Neural cell (in vitro differentiated cells): ENCODE measurements around the gene CARMIL1. TPM values are rescaled to one million over a fixed set of nuclear protein-coding genes. Genes with fewer than 3 reads are reported as not detected.

Experiments used
- H2AFZ ChIP-seq: fragments of 200-600, 300-800 bp; sonication (generic), shearing (Covaris generic); 2 replicates; pipeline ENCODE4 v1.6.0; 2014; ENCODE audit warnings: low read depth, mild to moderate bottlenecking, antibody characterized with exemption, low read length, moderate library complexity
- H3F3A ChIP-seq: fragments of 200-600 bp; shearing (Covaris generic); 2 replicates; pipeline ENCODE4 v1.6.1; 2016; ENCODE audit warnings: mild to moderate bottlenecking, moderate library complexity, mixed read lengths, antibody characterized with exemption, low read length; ENCODE audit not compliant: insufficient read depth, poor library complexity, severe bottlenecking
- H3K27ac ChIP-seq: fragments of 200-600, 300-800 bp; sonication (generic), shearing (Covaris generic); 2 replicates; pipeline ENCODE4 v1.5.1; 2014; ENCODE audit warnings: mild to moderate bottlenecking, low read length, moderate library complexity
- H3K27me3 ChIP-seq: fragments of 300-800, 200-600 bp; sonication (generic), shearing (Covaris generic); 2 replicates; pipeline ENCODE4 v1.6.0; 2014; ENCODE audit warnings: mild to moderate bottlenecking, low read depth, low read length, moderate library complexity; ENCODE audit not compliant: insufficient read depth
- H3K36me3 ChIP-seq: fragments of 300-800, 200-600 bp; sonication (generic), shearing (Covaris generic); 2 replicates; pipeline ENCODE4 v1.5.1; 2014; ENCODE audit warnings: mild to moderate bottlenecking, antibody characterized with exemption, low read length, moderate library complexity; ENCODE audit not compliant: insufficient read depth
- H3K4me2 ChIP-seq: fragments of 300-800, 200-600 bp; sonication (generic), shearing (Covaris generic); 2 replicates; pipeline ENCODE4 v1.6.0; 2014; ENCODE audit warnings: mild to moderate bottlenecking, low read length
- H3K4me3 ChIP-seq: fragments of 300-800, 200-600 bp; sonication (generic), shearing (Covaris generic); 2 replicates; pipeline ENCODE4 v1.5.1; 2014; ENCODE audit warnings: mild to moderate bottlenecking, low read length, moderate library complexity
- H3K79me2 ChIP-seq: fragments of 200-600 bp; shearing (Covaris generic); replicated peaks from 2 replicates; pipeline ENCODE4 v1.6.0; 2014; ENCODE audit warnings: mild to moderate bottlenecking, low read length, moderate library complexity; ENCODE audit not compliant: insufficient read depth
- H3K9ac ChIP-seq: fragments of 300-800, 200-600 bp; sonication (generic), shearing (Covaris generic); 2 replicates; pipeline ENCODE4 v1.6.1; 2016; ENCODE audit warnings: mild to moderate bottlenecking, low read length, mixed read lengths
- H3K9me2 ChIP-seq: fragments of 200-600 bp; shearing (Covaris generic); 2 replicates; pipeline ENCODE4 v1.6.1; 2016; ENCODE audit warnings: mild to moderate bottlenecking, low read length, mixed read lengths; ENCODE audit not compliant: insufficient read depth
- H3K9me3 ChIP-seq: fragments of 200-600, 300-800 bp; sonication (generic), shearing (Covaris generic); 2 replicates; pipeline ENCODE4 v1.6.1; 2016; ENCODE audit warnings: mild to moderate bottlenecking, mixed run types, low read length, moderate library complexity, mixed read lengths
- H4K20me1 ChIP-seq: fragments of 200-600 bp; shearing (Covaris generic); 2 replicates; pipeline ENCODE4 v1.6.1; 2016; ENCODE audit warnings: mild to moderate bottlenecking, mixed run types; ENCODE audit not compliant: insufficient read depth
- EP300 ChIP-seq: fragments of 450-650 bp; conservative IDR thresholded peaks from 2 replicates; pipeline ENCODE4 v1.6.1; 2014; ENCODE audit warnings: antibody characterized with exemption, mild to moderate bottlenecking, moderate library complexity; ENCODE audit not compliant: poor library complexity, severe bottlenecking
- EZH2 ChIP-seq: fragments of 200-600, 300-800 bp; shearing (Covaris generic), sonication (generic); IDR thresholded peaks from 2 replicates; pipeline ENCODE4 v1.6.1; 2014; ENCODE audit warnings: antibody characterized with exemption, low read length, borderline replicate concordance, mild to moderate bottlenecking; ENCODE audit not compliant: insufficient read depth, poor library complexity, severe bottlenecking
- MXI1 ChIP-seq: fragments of 450-650 bp; conservative IDR thresholded peaks from 2 replicates; pipeline ENCODE4 v1.6.1; 2014; ENCODE audit warnings: antibody characterized with exemption, mild to moderate bottlenecking; ENCODE audit not compliant: poor library complexity, severe bottlenecking
- POLR2AphosphoS5 ChIP-seq: IDR thresholded peaks from 2 replicates; pipeline ENCODE4 v1.6.1; 2012
- RAD21 ChIP-seq: fragments of 450-650 bp; conservative IDR thresholded peaks from 2 replicates; pipeline ENCODE4 v1.6.1; 2014; ENCODE audit warnings: antibody characterized with exemption, mild to moderate bottlenecking, moderate library complexity
- SMC3 ChIP-seq: fragments of 450-650 bp; conservative IDR thresholded peaks from 2 replicates; pipeline ENCODE4 v1.6.1; 2014; ENCODE audit warnings: antibody characterized with exemption, mild to moderate bottlenecking, moderate library complexity; ENCODE audit not compliant: poor library complexity
- TAF1 ChIP-seq: IDR thresholded peaks from 2 replicates; pipeline ENCODE4 v1.6.1; 2012; ENCODE audit warnings: low read depth
- polyA plus RNA-seq: library from polyadenylated mRNA; depleted of rRNA; stranded (reverse); fragments of >200 nt; gene quantifications from 2 replicates; pipeline ENCODE4 v1.2.3, GENCODE V29; 2014
- TF ChIP-seq, protein P1 (sequence below): IDR thresholded peaks from 2 replicates; pipeline ENCODE4 v1.6.1; 2012; ENCODE audit warnings: borderline replicate concordance
- TF ChIP-seq, protein P2 (sequence below): fragments of 450-650 bp; IDR thresholded peaks from 2 replicates; pipeline ENCODE4 v1.5.1; 2014; ENCODE audit warnings: antibody characterized with exemption, mild to moderate bottlenecking, moderate library complexity; ENCODE audit not compliant: poor library complexity, severe bottlenecking

Gene CARMIL1
- polyA plus RNA-seq, 1 donor from 2014 or later = 5.3 TPM

DNA sequence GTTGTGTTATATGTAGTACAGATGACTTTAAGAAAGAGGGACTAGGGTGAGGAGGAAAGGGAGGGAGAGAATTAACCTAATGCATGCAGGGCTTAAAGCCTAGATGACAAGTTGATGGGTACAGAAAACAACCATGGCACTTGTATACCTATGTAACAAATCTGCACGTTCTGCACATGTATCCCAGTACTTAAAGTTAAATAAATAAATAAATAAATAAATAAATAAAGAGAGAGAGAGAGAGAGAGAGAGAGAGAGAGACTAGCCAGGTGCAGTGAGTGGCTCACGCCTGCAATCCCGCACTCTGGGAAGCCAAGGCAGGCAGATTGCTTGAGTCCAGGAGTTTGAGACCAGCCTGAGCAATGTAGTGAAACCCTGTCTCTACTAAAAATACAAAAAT is 11.5 kb upstream of the CARMIL1 start:
- Histone ChIP-seq H3K9me2 (no peaks in the 10 kb centered on the region), H3F3A (no peaks in the 10 kb centered on the region), H3K4me3 (no peak overlapping the region), H3K9me3 (no peaks in the 10 kb centered on the region), H3K27me3 (no peaks in the 10 kb centered on the region), H3K27ac (no peak overlapping the region), H3K4me2 (no peak overlapping the region), H3K9ac (no peak overlapping the region), H3K79me2 (no peaks in the 10 kb centered on the region), H2AFZ (no peak overlapping the region), H4K20me1 (no peaks in the 10 kb centered on the region), H3K36me3 (no peaks in the 10 kb centered on the region)
- TF ChIP-seq RAD21 (no peak), EP300 (no peak), MXI1 (no peak), POLR2AphosphoS5 (no peak), SMC3 (no peak), TAF1 (no peak), EZH2 (no peak)
- TF ChIP-seq, protein P1, sequence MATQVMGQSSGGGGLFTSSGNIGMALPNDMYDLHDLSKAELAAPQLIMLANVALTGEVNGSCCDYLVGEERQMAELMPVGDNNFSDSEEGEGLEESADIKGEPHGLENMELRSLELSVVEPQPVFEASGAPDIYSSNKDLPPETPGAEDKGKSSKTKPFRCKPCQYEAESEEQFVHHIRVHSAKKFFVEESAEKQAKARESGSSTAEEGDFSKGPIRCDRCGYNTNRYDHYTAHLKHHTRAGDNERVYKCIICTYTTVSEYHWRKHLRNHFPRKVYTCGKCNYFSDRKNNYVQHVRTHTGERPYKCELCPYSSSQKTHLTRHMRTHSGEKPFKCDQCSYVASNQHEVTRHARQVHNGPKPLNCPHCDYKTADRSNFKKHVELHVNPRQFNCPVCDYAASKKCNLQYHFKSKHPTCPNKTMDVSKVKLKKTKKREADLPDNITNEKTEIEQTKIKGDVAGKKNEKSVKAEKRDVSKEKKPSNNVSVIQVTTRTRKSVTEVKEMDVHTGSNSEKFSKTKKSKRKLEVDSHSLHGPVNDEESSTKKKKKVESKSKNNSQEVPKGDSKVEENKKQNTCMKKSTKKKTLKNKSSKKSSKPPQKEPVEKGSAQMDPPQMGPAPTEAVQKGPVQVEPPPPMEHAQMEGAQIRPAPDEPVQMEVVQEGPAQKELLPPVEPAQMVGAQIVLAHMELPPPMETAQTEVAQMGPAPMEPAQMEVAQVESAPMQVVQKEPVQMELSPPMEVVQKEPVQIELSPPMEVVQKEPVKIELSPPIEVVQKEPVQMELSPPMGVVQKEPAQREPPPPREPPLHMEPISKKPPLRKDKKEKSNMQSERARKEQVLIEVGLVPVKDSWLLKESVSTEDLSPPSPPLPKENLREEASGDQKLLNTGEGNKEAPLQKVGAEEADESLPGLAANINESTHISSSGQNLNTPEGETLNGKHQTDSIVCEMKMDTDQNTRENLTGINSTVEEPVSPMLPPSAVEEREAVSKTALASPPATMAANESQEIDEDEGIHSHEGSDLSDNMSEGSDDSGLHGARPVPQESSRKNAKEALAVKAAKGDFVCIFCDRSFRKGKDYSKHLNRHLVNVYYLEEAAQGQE = no peak
- TF ChIP-seq, protein P2, sequence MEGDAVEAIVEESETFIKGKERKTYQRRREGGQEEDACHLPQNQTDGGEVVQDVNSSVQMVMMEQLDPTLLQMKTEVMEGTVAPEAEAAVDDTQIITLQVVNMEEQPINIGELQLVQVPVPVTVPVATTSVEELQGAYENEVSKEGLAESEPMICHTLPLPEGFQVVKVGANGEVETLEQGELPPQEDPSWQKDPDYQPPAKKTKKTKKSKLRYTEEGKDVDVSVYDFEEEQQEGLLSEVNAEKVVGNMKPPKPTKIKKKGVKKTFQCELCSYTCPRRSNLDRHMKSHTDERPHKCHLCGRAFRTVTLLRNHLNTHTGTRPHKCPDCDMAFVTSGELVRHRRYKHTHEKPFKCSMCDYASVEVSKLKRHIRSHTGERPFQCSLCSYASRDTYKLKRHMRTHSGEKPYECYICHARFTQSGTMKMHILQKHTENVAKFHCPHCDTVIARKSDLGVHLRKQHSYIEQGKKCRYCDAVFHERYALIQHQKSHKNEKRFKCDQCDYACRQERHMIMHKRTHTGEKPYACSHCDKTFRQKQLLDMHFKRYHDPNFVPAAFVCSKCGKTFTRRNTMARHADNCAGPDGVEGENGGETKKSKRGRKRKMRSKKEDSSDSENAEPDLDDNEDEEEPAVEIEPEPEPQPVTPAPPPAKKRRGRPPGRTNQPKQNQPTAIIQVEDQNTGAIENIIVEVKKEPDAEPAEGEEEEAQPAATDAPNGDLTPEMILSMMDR = no peak

DNA sequence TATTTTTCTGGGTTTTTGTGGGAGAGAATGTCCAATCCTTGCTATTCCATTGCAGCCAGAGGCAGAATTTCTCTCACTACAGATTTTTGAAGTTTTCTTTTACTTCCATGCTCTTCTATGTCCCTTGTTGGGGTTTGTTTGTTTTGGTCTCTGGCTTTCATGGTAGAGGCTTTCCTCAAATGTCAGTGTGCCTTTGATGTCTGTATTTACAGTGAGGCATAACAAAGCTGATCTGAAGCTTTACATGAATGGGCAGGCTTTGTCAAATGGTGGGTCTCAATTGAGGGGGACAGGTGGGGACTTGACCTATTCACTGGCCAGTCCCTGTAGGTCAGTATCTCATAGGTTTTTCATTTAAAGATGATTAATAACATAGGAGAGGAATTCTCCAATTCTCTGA is 8.6 kb upstream of the CARMIL1 start:
- Histone ChIP-seq H3K9me2 (no peaks in the 10 kb centered on the region), H3K4me2 (no peak overlapping the region), H3K27me3 (no peaks in the 10 kb centered on the region), H3K27ac (no peak overlapping the region), H3K36me3 (no peaks in the 10 kb centered on the region), H3K9me3 (no peaks in the 10 kb centered on the region), H3K4me3 (no peak overlapping the region), H3K9ac (no peak overlapping the region), H2AFZ (no peak overlapping the region), H3K79me2 (no peaks in the 10 kb centered on the region), H4K20me1 (no peaks in the 10 kb centered on the region), H3F3A (no peaks in the 10 kb centered on the region)
- TF ChIP-seq TAF1 (no peak), SMC3 (no peak)
- TF ChIP-seq, protein P1 = no peak
